Chondrocyte (in vitro differentiated cells): Measurements from ENCODE around the gene VRK3. TPM values are rescaled to one million over a fixed set of nuclear protein-coding genes. Genes with fewer than 3 reads are reported as not detected.
A peak's percentile ranks its signal among the peaks of the same experiment; 100 is the strongest.

Source experiments
- DNase-seq: peaks from one replicate; pipeline ENCODE4 v3.0.0; 2021; ENCODE audit warnings: mixed read lengths, low spot score
- H3K27ac Mint-ChIP-seq: one replicate; pipeline ENCODE4 v1.8.0; 2021; ENCODE audit warnings: mild to moderate bottlenecking, moderate library complexity, mixed read lengths; ENCODE audit not compliant: unreplicated experiment
- H3K27me3 Mint-ChIP-seq: 2 replicates; pipeline ENCODE4 v1.8.0; 2021; ENCODE audit warnings: low read depth, mixed read lengths
- H3K36me3 Mint-ChIP-seq: 2 replicates; pipeline ENCODE4 v1.8.0; 2021; ENCODE audit warnings: low read depth, mixed read lengths
- H3K4me1 Mint-ChIP-seq: 2 replicates; pipeline ENCODE4 v1.8.0; 2021; ENCODE audit warnings: low read depth, mild to moderate bottlenecking, mixed read lengths
- H3K4me3 Mint-ChIP-seq: one replicate; pipeline ENCODE4 v1.8.0; 2021; ENCODE audit warnings: mild to moderate bottlenecking, moderate library complexity, mixed read lengths; ENCODE audit not compliant: unreplicated experiment
- H3K9me3 Mint-ChIP-seq: 2 replicates; pipeline ENCODE4 v1.8.0; 2021; ENCODE audit warnings: low read depth, mixed read lengths
- CTCF ChIP-seq: fragments of 200-600 bp; sonication (generic); IDR thresholded peaks from 2 replicates; pipeline ENCODE4 v1.5.0; 2021; ENCODE audit warnings: antibody characterized with exemption, mild to moderate bottlenecking, moderate library complexity
- total RNA-seq: library from RNA; stranded (reverse); gene quantifications from 3 replicates; pipeline ENCODE4 v1.2.1, GENCODE V29; 2021

VRK3 gene
- total RNA-seq, 1 donor from 2014 or later = 21.1 TPM

- Mint-ChIP-seq H3K36me3 (peaks cover 21% of the 10 kb centered on the region), H3K27me3 (no peaks in the 10 kb centered on the region), H3K27ac (no peak overlapping the region), H3K4me1 (no peaks in the 10 kb centered on the region), H3K9me3 (no peaks in the 10 kb centered on the region), H3K4me3 (no peak overlapping the region)
- peak; percentile 82 for TF ChIP-seq CTCF
- no peak for DNase-seq
Observed at GRCh38 chr19:49983645-49984229, 41.4 kb downstream of the VRK3 start.

- H3K9me3 Mint-ChIP-seq = no peaks in the 10 kb centered on the region
- DNase-seq = no peak
- H3K27me3 Mint-ChIP-seq = no peaks in the 10 kb centered on the region
- TF ChIP-seq CTCF = no peak
- H3K36me3 Mint-ChIP-seq = peaks cover 16% of the 10 kb centered on the region
- H3K27ac Mint-ChIP-seq = no peak overlapping the region
- no peak overlapping the region for H3K4me3 Mint-ChIP-seq
- H3K4me1 Mint-ChIP-seq = no peaks in the 10 kb centered on the region
Observed at GRCh38 chr19:49981603-49982593, 43.3 kb downstream of the VRK3 start.

- Mint-ChIP-seq H3K27ac (no peak overlapping the region), H3K4me1 (no peaks in the 10 kb centered on the region), H3K4me3 (no peak overlapping the region), H3K36me3 (peaks cover 8% of the 10 kb centered on the region), H3K27me3 (peaks cover 6% of the 10 kb centered on the region), H3K9me3 (no peaks in the 10 kb centered on the region)
- TF ChIP-seq CTCF = no peak
- no peak for DNase-seq
Observed at GRCh38 chr19:49978324-49978723, 46.8 kb downstream of the VRK3 start.

GRCh38 chr19:49977881-49978280 is 47.3 kb downstream of the VRK3 start:
- Mint-ChIP-seq H3K9me3 (no peaks in the 10 kb centered on the region), H3K27me3 (peaks cover 9% of the 10 kb centered on the region), H3K36me3 (peaks cover 8% of the 10 kb centered on the region), H3K4me1 (no peaks in the 10 kb centered on the region), H3K4me3 (no peak overlapping the region), H3K27ac (no peak overlapping the region)
- no peak for DNase-seq
- TF ChIP-seq CTCF = no peak

- no peak overlapping the region for H3K27ac Mint-ChIP-seq
- TF ChIP-seq CTCF = no peak
Observed at GRCh38 chr19:49977076-49977475, 48.1 kb downstream of the VRK3 start.

More at GRCh38 chr19:49977076-49977475, 48.1 kb downstream of the VRK3 start:
- H3K36me3 Mint-ChIP-seq = peaks cover 7% of the 10 kb centered on the region
- no peak for DNase-seq
- H3K4me1 Mint-ChIP-seq = no peaks in the 10 kb centered on the region
- H3K9me3 Mint-ChIP-seq = no peaks in the 10 kb centered on the region
- no peak overlapping the region for H3K4me3 Mint-ChIP-seq
- H3K27me3 Mint-ChIP-seq = peaks cover 11% of the 10 kb centered on the region
